Prostate gland (tissue), 2 donors: ENCODE measurements around the gene PAQR8. TPM values are rescaled to one million over a fixed set of nuclear protein-coding genes. Genes with fewer than 3 reads are reported as not detected.

Source experiments
- DNase-seq: peaks from one replicate; pipeline ENCODE4 v3.0.0-alpha.2; 2019; ENCODE audit warnings: low spot score
- H3K27ac ChIP-seq, 2 donors: fragments of 200-600 bp; sonication (generic); 2 replicates each; pipeline ENCODE4 v1.5.1; 2017 to 2019
- H3K27me3 ChIP-seq: fragments of 200-600 bp; sonication (generic); replicated peaks from 2 replicates; pipeline ENCODE4 v1.5.1; 2019; ENCODE audit not compliant: insufficient read depth
- H3K36me3 ChIP-seq, 2 donors: fragments of 200-600 bp; sonication (generic); 1 replicate in 1 of 2; 2 replicates in 1 of 2; pipeline versions ENCODE4 v1.5.1 to v1.8.1; 2017 to 2019
- H3K4me1 ChIP-seq: fragments of 200-600 bp; sonication (generic); replicated peaks from 2 replicates; pipeline ENCODE4 v1.5.1; 2019
- H3K4me3 ChIP-seq, 2 donors: fragments of 200-600 bp; sonication (generic); 2 replicates each; pipeline ENCODE4 v1.5.1; 2017 to 2019
- H3K9me3 ChIP-seq: fragments of 200-600 bp; sonication (generic); 2 replicates; pipeline ENCODE4 v1.5.1; 2017
- POLR2A ChIP-seq: fragments of 450-650 bp; IDR thresholded peaks from one replicate; pipeline ENCODE4 v1.6.1; 2016; ENCODE audit warnings: antibody characterized with exemption, mild to moderate bottlenecking
- POLR2AphosphoS5 ChIP-seq: sonication (generic); formaldehyde crosslinking; IDR thresholded peaks from one replicate; pipeline ENCODE4 v1.6.1; 2017; ENCODE audit warnings: antibody characterized with exemption
- WGBS: methylation state at CpG from one replicate; pipeline ENCODE4 v1.1.5; 2018; 5-methylcytosine and 5-hydroxymethylcytosine counted together
- intact Hi-C: fragments of 100-400 bp; cut with DNase I; formaldehyde crosslinking; loops from one replicate; pipeline ENCODE4 v1.14.2; 2022
- total RNA-seq, 2 donors: library from RNA; depleted of rRNA; stranded (reverse); fragments of >200 nt; gene quantifications; one replicate each; pipeline ENCODE4 v1.1.0, GENCODE V29; 2016
- TF ChIP-seq, protein P1 (sequence below), 4 experiments: fragments of 200-600 bp in 2 of 4; fragments of 450-650 bp in 2 of 4; sonication (generic) in 2 of 4; IDR thresholded peaks; 1 replicate in 3 of 4; 2 replicates in 1 of 4; pipeline ENCODE4 v1.5.1; 2016 to 2019; ENCODE audit warnings: antibody characterized with exemption in 4 of 4, mild to moderate bottlenecking in 2 of 4, moderate library complexity in 2 of 4

PAQR8 gene
- total RNA-seq, 2 donors from 2014 or later: 9.9 to 15.8 TPM

DNA sequence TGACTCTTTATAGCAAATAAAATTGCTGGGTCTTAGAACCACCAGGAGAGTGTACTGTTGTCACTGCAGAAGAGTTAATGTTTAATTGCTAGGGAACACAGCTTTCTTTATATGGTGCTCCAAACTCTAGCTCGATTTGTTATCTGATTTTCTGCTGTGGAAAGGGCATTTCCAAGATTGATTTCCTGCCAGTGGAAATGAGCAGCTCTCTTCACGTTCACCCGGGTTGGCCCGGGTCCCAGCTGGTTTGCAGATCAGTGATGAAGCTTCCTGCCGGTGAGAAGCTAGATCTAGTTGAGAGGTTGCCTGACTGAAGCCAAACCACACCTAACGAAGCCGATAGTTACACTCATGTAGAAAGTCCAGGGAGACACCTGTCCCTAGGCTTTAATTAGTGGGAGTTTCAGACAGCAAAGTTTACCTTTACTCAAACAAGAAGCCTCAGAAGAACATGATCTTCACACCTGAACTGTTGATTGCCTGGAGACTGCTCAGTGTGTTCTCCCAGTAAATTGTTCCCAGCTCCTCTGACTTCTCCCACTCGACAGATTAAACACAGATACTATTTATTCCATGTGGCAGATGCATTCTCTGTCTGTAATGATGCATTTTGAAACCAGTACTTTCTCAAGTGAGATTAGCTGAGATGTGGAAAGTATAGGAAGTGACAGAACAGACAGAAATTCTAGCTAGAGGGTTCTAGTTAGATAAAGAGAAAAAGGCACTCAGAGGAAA, 27.8 kb downstream of the PAQR8 start:
- peak overlapping the region; percentile 25 to 40 for H3K27ac ChIP-seq
- H3K4me3 ChIP-seq: no peak overlapping the region
- intact Hi-C loops: no loop called here
- peak; percentile 66 for DNase-seq
- no peaks in the 10 kb centered on the region for H3K27me3 ChIP-seq
- TF ChIP-seq POLR2A: no peak
- no peak for TF ChIP-seq POLR2AphosphoS5
- TF ChIP-seq, protein P1, sequence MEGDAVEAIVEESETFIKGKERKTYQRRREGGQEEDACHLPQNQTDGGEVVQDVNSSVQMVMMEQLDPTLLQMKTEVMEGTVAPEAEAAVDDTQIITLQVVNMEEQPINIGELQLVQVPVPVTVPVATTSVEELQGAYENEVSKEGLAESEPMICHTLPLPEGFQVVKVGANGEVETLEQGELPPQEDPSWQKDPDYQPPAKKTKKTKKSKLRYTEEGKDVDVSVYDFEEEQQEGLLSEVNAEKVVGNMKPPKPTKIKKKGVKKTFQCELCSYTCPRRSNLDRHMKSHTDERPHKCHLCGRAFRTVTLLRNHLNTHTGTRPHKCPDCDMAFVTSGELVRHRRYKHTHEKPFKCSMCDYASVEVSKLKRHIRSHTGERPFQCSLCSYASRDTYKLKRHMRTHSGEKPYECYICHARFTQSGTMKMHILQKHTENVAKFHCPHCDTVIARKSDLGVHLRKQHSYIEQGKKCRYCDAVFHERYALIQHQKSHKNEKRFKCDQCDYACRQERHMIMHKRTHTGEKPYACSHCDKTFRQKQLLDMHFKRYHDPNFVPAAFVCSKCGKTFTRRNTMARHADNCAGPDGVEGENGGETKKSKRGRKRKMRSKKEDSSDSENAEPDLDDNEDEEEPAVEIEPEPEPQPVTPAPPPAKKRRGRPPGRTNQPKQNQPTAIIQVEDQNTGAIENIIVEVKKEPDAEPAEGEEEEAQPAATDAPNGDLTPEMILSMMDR (IDR thresholded peaks at IDR 0.05): peak in 1 of 4 experiments; percentile 16
- WGBS: 17% methylated on average over 8 of the region's 8 CpGs
- no peaks in the 10 kb centered on the region for H3K36me3 ChIP-seq
- H3K9me3 ChIP-seq: no peaks in the 10 kb centered on the region
- no peaks in the 10 kb centered on the region for H3K4me1 ChIP-seq

DNA sequence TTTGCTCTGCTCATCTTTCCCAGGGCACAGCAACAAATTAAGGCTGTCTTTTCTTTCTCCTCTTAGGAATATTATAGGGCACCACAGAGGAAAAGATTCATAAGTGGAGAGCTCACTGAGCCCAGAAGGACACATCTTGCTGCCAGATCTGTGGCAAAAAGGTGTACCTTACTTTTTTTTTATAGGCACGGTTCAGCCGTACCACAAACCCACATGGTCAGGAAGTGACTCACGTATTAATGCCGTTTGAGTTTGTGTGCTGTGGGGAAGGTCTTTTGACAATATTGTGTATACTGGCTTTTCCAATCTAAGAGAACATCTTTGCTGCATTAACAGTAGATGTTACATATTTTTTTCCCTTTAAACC, 28.4 kb downstream of the PAQR8 start:
- WGBS: 8% methylated on average over 4 of the region's 4 CpGs

DNA sequence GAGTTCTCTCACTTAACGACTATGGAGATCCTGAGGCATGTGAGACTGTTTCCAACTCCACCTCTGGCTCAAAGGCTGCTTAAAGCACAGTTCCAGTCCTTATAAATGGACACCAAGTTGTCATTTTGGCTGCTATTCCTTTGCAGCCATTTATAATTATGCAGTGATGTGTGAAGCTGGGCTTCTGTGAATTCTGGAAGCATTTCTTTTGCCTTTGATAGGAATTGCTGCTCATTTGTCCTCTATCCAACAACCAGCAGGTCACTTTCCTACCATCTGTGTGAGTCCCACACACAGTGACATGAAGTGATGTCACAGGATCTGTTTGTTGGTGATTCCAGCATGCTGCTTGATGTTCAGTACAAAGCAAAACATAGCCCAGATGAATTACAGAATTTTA, 29.6 kb downstream of the PAQR8 start:
- DNase-seq: no peak
- TF ChIP-seq POLR2A (no peak), POLR2AphosphoS5 (no peak)
- TF ChIP-seq, protein P1 (IDR thresholded peaks at IDR 0.05): no peak
- no peak overlapping the region for H3K4me3 ChIP-seq
- WGBS: 70% methylated on average over 1 of the region's 1 CpG
- no peak overlapping the region for H3K27ac ChIP-seq
- H3K9me3 ChIP-seq: no peaks in the 10 kb centered on the region
- H3K4me1 ChIP-seq: no peaks in the 10 kb centered on the region
- intact Hi-C loops: no loop called here
- no peaks in the 10 kb centered on the region for H3K27me3 ChIP-seq
- H3K36me3 ChIP-seq: no peaks in the 10 kb centered on the region

More for the DNA sequence above, 28.4 kb downstream of the PAQR8 start:
- Histone ChIP-seq H3K4me3 (no peak overlapping the region), H3K27me3 (no peaks in the 10 kb centered on the region), H3K4me1 (no peaks in the 10 kb centered on the region), H3K9me3 (no peaks in the 10 kb centered on the region), H3K36me3 (no peaks in the 10 kb centered on the region), H3K27ac (peak overlapping the region; percentile 25 to 40)
- TF ChIP-seq POLR2AphosphoS5: peak; percentile 28
- TF ChIP-seq, protein P1 (IDR thresholded peaks at IDR 0.05): no peak
- peak; percentile 21 for DNase-seq
- intact Hi-C loops: no loop called here

DNA sequence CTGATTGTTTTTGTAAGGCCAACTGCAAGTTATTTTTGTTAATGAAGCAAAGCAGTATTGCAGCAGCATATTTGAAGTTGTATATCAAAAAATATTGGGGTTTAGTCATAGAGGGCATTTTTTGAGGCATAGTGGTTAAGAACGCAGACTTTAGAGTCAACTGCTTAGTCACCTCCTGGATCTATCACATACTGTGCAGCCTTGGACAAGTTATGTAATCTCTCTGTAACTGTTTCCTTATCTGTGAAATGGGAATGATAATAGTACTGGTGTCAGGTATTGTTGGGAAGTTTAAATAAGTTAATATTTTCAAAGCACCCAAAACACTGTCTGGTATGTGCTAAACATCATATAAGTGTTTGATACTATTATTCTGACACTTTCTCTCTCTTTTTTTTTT, 31.0 kb downstream of the PAQR8 start:
- intact Hi-C loops: no loop called here
- 83% methylated on average over 1 of the region's 1 CpG for WGBS
- no peak for DNase-seq
- Histone ChIP-seq H3K9me3 (no peaks in the 10 kb centered on the region), H3K36me3 (no peaks in the 10 kb centered on the region), H3K27ac (no peak overlapping the region), H3K4me3 (no peak overlapping the region), H3K27me3 (no peaks in the 10 kb centered on the region), H3K4me1 (no peaks in the 10 kb centered on the region)
- TF ChIP-seq POLR2AphosphoS5 (no peak), POLR2A (no peak)
- TF ChIP-seq, protein P1 (IDR thresholded peaks at IDR 0.05): no peak

DNA sequence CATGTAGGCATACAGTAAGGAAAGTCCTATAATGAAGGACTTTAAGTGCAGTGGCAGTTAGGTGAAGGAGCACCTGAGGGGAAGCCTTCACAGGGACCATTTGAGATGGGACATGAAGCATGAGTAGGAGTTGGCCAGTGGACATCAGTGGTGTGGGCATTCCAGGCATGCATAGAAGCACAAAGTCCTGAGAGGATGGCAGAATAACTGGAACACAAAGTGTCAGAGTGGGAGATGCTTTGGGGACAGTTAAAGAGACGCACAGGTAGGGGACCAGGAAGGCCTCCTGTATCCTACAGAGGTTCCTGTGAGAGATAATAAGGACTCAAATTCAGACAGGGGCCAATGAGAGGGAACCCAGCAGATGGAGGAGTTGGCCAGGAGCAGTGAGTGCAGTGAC, 31.8 kb downstream of the PAQR8 start:
- Histone ChIP-seq H3K27me3 (no peaks in the 10 kb centered on the region), H3K4me3 (no peak overlapping the region), H3K27ac (no peak overlapping the region), H3K4me1 (no peaks in the 10 kb centered on the region), H3K9me3 (no peaks in the 10 kb centered on the region), H3K36me3 (no peaks in the 10 kb centered on the region)
- no peak for DNase-seq
- intact Hi-C loops: no loop called here
- 97% methylated on average over 1 of the region's 1 CpG for WGBS
- TF ChIP-seq POLR2AphosphoS5: no peak
- TF ChIP-seq, protein P1 (IDR thresholded peaks at IDR 0.05): no peak
- no peak for TF ChIP-seq POLR2A
